GM12875 (cell line): ENCODE measurements around the gene GDPD1.

Experiments
- H3K4me3 ChIP-seq: one replicate; pipeline ENCODE4 v1.5.1; 2011; ENCODE audit warnings: low read depth, low read length, control low read depth
- TF ChIP-seq, protein P1 (sequence below): IDR thresholded peaks from 2 replicates; pipeline ENCODE4 v1.5.1; 2011; ENCODE audit warnings: low read depth, mild to moderate bottlenecking, control low read depth, inconsistent platforms, low read length, moderate library complexity, borderline replicate concordance; ENCODE audit not compliant: insufficient read depth

Gene GDPD1

DNA sequence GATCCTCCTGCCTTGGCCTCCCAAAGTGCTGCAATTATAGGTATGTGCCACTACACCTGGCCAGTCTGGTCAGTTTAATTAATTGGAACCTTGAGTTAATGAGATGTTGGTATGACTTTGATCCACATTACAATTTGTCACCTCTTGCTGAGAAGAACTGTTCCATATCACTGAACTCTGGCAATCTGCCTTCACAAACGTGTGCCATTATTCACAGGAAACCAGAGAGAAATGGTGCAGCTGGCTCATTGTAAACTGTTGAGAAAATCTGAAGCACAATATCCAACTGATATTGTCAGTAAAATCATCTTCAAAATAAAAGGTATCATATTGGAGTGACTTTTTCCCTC lies 71.8 kb downstream of the GDPD1 start:
- no peak overlapping the region for H3K4me3 ChIP-seq
- TF ChIP-seq, protein P1, sequence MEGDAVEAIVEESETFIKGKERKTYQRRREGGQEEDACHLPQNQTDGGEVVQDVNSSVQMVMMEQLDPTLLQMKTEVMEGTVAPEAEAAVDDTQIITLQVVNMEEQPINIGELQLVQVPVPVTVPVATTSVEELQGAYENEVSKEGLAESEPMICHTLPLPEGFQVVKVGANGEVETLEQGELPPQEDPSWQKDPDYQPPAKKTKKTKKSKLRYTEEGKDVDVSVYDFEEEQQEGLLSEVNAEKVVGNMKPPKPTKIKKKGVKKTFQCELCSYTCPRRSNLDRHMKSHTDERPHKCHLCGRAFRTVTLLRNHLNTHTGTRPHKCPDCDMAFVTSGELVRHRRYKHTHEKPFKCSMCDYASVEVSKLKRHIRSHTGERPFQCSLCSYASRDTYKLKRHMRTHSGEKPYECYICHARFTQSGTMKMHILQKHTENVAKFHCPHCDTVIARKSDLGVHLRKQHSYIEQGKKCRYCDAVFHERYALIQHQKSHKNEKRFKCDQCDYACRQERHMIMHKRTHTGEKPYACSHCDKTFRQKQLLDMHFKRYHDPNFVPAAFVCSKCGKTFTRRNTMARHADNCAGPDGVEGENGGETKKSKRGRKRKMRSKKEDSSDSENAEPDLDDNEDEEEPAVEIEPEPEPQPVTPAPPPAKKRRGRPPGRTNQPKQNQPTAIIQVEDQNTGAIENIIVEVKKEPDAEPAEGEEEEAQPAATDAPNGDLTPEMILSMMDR = no peak

DNA sequence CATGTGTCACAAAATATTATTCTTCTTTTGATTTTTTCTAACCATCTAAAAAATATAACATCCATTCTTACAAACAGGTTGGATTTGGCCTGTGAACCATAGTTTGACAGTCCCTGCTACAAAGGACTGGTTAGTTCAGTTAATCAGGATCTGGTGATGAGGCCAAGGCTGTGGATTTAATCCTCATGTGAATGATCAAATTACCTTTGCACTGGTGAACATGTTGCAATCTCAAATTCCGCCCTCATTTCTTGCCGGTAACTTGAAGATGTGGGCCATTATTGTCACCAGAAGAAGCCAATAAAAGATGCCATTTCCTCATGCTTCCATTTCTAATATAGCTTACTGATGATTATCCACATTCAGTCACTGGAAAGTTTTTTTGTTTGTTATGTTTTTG lies 75.9 kb downstream of the GDPD1 start:
- no peak overlapping the region for H3K4me3 ChIP-seq
- TF ChIP-seq, protein P1 = no peak

DNA sequence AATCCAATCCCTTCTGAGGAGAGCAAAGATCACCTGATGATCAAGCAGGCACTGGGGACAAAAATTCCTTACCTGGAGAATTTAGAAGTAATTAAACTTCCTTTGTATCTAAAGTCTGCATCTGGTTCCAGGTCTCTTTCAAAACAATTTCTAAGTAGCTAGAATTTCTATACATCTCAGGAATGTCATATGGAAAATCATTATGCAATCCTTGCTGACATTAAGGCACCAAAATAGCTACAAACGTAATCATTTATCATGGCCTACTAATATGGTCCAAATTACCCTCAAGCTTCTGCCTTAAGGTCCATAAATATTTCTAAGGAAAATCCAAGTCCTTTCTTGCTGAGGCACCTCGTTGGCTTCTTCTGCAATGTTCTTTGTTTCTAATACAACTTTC lies 78.2 kb downstream of the GDPD1 start:
- no peak overlapping the region for H3K4me3 ChIP-seq
- TF ChIP-seq, protein P1 = no peak

DNA sequence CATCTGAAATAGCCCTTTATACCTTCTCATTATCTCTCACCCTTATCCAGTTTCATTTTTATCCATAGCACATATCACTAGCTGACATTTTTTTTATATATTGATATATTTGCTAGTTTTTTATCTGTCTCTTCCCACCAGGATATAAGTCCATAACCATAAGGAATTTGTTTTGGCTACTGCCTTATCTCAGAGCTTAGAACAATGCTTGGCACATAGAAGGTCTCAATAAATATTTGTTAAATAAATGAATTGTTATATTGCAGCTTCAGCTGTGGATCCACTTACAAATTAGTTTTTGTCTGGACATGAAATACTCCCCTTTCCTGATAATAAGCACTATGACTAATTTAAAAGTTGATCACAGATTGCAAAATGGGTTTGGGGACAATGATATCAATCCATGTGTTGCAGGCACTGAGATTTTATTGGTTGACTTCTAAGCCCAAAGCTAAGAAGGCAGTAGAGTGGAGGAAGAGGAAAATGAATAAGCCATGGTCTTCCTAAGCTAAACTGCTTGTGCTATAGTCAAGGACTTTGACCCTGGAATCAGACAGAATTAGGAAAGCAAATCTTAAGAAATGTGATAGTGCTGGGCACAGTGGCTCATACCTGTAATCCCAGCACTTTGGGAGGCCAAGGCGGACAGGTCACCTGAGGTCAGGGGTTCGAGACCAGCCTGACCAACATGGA lies 79.2 kb downstream of the GDPD1 start:
- no peak overlapping the region for H3K4me3 ChIP-seq
- TF ChIP-seq, protein P1 = no peak

DNA sequence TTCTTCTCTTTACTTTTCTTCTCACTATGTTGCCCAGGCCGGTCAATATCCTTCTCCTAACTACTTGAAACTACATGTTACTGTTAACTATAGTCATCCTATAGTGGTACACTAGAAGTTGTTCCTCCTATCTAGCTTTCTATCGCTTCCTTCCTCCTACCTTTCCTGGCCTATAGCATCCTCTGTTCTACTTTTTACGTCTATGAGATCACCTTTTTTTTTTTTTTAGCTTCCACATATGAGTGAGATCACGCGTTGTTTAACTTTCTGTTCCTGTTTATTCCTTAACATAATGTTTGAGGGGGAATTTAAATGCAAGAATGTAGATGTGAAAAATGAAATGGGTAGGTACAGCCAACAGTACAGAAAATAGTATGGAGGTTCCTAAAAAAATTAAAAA lies 80.6 kb downstream of the GDPD1 start:
- no peak overlapping the region for H3K4me3 ChIP-seq
- TF ChIP-seq, protein P1 = no peak

DNA sequence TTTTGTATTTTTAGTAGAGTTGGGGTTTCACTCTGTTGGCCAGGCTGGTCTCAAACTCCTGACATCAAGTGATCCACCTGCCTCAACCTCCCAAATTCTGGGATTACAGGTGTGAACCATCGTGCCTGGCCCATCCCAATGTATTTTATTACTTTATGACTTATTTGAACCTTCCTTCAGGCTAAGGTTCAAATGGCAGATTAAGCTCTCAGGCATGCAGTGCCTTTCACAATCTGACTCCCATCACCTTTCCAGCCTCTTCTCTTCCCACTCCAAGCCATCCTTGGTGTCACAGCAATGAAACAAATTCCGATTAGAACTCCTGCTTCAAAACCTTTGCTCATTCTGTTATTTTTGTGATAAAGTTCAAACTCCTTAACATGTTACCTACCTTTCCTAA lies 84.5 kb downstream of the GDPD1 start:
- H3K4me3 ChIP-seq = no peak overlapping the region
- TF ChIP-seq, protein P1 = no peak

DNA sequence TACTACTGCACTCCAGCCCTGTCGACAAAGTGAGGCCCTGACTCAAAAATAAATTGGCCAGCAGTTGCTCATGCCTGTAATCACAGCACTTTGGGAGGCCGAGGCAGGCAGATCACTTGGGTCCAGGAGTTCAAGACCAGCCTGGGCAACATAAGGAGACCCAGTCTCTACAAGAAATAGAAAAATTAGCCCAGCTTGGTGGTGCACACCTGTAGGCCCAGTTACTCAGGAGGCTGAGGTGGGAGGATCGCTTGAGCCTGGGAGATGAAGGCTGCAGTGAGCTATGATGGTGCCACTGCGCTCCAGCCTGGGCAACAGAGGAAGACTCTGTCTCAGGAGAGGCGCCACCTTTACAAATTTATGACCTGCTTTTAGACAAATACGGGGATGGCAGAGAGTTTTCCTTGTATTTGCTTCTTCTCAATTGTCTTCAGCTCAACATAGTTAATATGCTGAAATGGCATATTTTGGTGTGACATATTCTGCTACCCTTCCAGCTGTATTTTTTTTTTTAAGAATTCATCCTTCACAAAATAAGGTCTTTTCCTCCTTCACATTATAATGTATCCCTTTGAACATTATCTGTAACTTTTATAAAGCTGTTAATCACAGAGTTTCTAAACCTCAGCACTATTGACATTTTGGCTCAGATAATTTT lies 90.1 kb downstream of the GDPD1 start:
- TF ChIP-seq, protein P1 = no peak
- no peak overlapping the region for H3K4me3 ChIP-seq
